Kidney tubule cell (primary cell): ENCODE measurements around the gene HECW1.
"Not testable (repeated sequence)": the region's sequence is repeated elsewhere in the genome, so short reads cannot be mapped to it uniquely, and the experiment has no call there.

Experiments
- DNase-seq: peaks from one replicate; pipeline ENCODE4 v3.0.0-alpha.2; 2018; ENCODE audit warnings: low spot score

Gene HECW1

GRCh38 chr7:43112459-43112940 lies at the start of gene HECW1:
TSS of gene HECW1 (plus strand) at chr7:43112647. CDS start at chr7:43243906, 131,259 bp downstream.
- no peak for DNase-seq

DNA sequence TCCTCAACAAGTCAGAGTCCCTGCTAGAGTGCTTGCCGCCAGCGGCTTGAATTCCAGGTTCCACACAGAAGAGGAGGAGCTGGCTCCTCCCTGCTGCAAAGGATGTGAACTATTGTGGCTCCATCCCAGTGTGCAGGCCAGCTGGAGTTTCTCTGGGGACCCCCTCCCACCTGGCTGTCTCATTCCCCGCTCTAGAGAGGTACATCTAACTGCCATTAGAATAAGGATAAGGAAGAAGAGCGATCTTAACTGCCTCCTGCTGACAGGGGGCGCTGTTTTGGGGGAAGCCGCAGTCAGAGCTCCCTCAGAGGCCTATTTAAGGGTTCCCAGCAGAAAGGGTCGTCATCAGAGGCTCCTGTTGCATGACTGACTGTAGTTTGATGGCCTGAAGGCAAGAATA lies 40.8 kb upstream of the HECW1 start:
- peak; percentile 23 for DNase-seq

DNA sequence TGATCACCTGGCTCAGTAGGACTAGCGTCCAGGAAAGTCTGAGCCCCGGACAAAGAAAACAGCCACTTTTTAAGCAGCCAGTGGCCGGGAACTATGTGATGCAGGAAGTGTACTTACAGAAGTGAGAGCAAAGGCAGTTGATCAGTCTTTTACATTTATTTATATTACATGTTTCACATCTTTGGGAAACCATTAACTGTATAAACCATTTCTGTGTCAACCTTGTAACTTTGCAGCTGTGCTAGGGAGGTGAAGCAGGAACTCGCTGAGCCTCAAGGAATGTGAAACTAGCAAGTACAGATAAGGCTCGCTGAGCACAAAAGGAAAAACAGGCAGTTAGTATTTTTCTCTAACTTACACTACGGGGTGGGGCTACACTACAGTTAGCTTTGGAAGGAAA lies 39.9 kb upstream of the HECW1 start:
- peak; percentile 39 for DNase-seq

GRCh38 chr7:43073811-43074210 lies 38.6 kb upstream of the HECW1 start:
- not testable (repeated sequence) for DNase-seq

DNA sequence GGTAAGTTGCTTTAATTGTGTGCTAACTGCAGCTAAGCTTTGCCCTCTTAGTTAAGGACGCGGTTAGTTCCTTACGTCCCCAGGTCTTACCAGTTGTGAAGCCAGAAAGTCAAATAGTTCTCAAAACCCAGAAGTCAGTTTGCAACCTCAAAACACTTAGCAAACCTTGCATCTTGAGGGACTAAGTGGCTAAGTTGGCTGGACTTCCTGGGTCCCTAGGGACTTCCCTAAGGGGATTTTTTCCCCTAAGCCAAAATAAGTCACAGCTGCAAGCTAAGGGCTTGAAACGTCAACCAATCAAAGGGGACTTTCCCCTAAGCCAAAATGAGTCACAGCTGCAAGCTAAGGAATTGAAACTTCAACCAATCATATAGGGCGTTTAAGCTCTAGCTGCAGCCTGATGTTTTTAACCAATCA lies 36.2 kb upstream of the HECW1 start:
- peak; percentile 59 for DNase-seq

DNA sequence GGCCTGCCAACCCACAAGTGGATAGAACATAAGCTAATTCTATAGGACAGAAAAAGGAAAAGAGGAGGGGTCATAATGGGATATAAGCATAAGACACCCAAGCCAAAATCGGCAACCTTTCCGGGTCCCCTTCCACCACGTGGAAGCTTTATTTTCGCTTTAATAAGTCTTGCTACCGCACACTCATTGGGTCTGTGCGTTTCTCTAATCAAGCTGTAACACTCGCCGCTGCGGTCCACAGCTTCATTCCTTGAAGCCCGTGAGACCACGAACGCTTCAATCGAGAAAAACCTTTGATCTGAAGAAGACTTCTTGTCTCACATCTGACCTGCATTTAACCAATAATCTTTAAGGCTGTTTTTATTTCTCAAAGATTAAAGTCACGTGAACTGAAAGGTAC lies 35.8 kb upstream of the HECW1 start:
- no peak for DNase-seq

DNA sequence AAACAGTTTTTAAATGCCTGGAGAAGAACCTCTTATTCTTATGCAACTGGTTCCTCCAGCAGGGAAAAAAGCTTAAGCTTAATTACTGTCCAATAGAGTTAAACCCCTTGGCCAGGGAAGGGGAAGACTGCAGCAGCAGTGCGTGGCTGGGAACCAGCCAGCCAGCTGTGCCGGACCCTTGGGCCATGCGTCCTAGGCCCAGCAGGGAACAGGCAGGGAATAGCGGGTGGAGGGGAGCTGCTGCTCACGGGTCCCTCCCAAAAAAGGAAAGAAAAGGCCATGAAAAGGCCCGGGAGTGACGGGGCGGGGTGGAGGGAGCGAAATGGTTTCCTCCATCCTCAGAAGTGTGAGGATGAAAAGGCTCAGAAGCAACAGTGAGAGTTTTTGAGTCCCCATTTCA lies 35.2 kb upstream of the HECW1 start:
- DNase-seq = no peak

DNA sequence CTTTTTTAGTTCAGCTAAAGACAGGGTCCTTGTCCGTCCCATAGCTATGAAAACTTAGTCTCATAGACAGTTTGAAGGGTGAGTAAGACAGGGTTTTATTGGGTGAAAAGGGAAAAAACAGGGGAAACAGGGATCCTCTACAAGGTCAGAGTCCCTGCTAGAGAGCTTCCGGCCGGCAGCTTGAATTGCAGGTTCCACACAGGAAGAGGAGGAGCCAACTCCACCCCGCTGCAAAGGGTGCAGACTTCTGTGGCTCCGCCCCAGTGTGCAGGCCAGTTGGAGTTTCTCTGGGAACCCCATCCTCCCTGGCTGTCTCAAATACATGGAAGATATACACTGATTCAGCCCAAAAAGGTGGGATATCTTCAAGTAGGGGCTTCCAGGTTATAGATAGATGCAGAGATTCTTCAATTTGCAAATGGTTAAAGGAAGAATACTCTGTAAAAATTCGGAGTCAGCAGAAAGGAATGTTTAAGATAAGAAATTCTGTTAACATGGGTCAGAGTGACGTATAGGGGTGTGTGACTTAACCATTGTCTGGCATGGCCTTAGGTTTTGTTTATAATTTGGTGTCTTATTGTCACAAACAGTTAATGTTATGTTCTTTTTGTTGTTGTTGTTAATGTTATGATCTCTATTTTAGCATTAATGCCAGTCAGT lies 34.6 kb upstream of the HECW1 start:
- no peak for DNase-seq

GRCh38 chr7:43078794-43079193 lies 33.7 kb upstream of the HECW1 start:
- DNase-seq = no peak

DNA sequence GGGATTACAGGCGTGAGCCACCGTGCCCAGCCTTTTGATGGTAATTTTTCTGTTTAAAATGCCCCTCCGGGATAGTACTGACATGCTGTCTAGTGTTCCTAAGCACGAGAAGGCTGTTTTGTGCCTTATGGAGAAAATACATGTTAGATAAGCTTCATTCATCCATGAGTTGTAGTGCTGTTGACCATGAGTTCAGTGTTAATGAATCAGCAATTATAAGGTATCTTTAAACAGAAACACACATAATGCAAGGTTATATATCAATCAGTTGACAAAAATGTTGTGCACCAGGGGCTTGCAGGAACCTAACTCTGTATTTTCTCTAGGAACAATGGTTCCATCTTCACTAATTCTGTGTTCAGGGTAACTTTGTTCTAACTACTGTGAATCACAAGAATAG lies 30.8 kb upstream of the HECW1 start:
- DNase-seq = no peak

GRCh38 chr7:43083106-43083505 lies 29.3 kb upstream of the HECW1 start:
- no peak for DNase-seq

DNA sequence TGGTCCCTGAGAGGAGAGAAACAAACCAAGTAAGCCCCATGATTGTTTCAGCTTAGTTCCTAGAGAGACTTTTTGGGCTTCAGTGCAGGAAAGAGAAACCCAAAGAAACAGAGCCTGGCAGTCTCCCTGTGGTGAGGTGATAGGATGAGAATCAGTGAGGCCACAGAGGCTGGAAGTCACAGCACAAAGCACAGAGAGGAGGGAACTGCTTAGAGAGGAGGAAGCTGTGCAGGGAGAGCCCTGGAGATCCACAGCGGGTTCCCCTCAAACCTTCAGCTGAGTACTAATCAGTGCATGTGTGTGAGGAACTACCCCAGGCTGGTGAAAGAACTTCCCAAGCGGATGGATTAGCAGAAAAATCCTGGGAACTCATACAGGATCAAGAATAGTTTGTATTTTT lies 27.4 kb upstream of the HECW1 start:
- no peak for DNase-seq

DNA sequence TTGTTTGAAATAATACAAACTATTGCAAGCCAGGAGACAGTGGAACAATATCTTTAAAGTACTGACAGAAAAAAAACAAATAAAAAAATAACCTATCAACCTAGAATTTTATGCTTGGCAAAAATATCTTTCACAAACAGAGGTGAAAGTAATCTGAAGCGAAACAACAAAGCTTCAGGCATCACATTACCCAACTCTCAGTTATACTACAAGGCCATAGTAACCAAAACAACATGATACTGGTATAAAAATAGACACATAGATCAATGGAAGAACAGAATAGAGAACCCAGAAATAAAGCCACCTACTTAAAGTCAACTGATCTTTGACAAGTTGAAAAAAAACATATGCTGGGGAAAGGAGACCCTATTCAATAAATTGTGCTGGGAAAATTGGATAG lies 26.5 kb upstream of the HECW1 start:
- DNase-seq = no peak

- no peak for DNase-seq
Observed at GRCh38 chr7:43092819-43093218, 19.6 kb upstream of the HECW1 start.

GRCh38 chr7:43096875-43097274 lies 15.6 kb upstream of the HECW1 start:
- no peak for DNase-seq

DNA sequence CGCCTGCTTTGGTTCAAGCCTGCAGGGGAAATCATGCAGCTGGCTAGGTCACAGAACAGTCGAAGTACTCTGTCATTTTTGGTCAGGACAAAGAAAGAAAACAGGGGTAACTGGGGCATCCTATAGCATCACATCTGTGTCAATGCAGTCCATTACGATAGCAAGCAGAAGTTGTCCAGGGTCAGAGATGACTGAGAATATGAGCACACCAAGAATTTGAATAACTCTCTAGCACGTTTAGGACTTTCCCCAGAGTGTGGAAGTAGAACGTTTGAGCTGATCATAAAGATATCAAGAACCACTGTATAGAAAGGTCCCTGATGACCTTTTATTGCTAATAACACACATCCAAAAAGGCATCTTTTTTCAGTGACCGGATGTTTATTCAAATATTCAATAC lies 12.7 kb upstream of the HECW1 start:
- DNase-seq = no peak

- DNase-seq = no peak
Observed at GRCh38 chr7:43104874-43105520, 7.5 kb upstream of the HECW1 start.

GRCh38 chr7:43105521-43106120 lies 6.8 kb upstream of the HECW1 start:
- DNase-seq = peak; percentile 63

GRCh38 chr7:43108255-43109011 lies 4.0 kb upstream of the HECW1 start:
- DNase-seq = peak; percentile 66

DNA sequence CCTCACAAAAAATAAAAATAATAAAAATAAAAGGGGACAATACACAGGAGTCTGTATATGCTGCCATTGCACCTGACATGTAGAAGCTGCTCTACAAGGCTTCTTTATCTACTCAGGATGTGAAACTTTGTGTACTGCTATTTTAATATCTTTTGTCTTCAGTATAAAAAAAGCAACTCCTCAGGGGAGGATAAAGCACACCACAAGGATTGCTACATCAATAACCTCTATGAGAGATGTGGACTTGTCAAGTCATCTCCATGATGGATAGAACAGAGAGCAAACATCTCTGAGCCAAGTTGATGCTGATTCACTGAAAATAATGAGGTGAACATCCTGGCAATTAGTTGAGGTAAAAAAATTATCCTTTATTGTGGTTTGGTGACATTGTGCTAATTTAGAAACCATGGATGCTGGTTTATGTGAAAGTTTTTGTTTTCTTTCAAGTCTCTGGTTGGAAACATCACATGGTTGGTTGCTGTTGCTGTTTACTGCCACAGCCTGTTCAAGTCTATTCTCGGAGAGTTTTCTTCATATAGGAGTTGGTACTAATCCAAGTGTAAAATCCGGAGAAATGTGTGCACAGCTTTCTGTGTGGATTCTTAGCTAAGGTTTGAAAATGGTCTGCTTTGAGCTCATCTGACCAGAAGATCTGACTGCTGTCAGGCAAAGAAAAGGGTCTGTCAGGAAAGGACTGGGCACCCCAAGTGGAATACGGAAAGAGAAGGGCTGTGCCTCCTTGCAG lies 1.5 kb upstream of the HECW1 start:
- no peak for DNase-seq

GRCh38 chr7:43111630-43112458 lies 603 bp upstream of the HECW1 start:
- no peak for DNase-seq
